MCF 10A (cell line): ENCODE results near the gene KRT77. TPM values are rescaled to one million over a fixed set of nuclear protein-coding genes. Genes with fewer than 3 reads are reported as not detected.

Experiments
- BruUV-seq: library from RNA; stranded (reverse); fragments of 400-500 nt; replicated peaks from 2 replicates; lab custom pipeline; 2021; lab: Mats Ljungman, UMichigan
- CTCF ChIA-PET: fragments of 300-600 bp; sonication (Branson Sonifier 250); formaldehyde crosslinking; extraction: SDS; loops from one replicate; lab custom pipeline; 2021; ENCODE audit warnings: antibody characterized with exemption, inconsistent platforms; lab: Yijun Ruan, JAX
- POLR2A ChIA-PET: fragments of 300-600, 350-650 bp; sonication (Branson Sonifier 250); formaldehyde crosslinking; extraction: SDS; loops from one replicate; lab custom pipeline; 2020; ENCODE audit warnings: antibody characterized with exemption, inconsistent platforms; lab: Yijun Ruan, JAX
- DNase-seq: peaks from one replicate; pipeline ENCODE4 v3.0.0-alpha.2; 2018; ENCODE audit not compliant: unreplicated experiment
- H3K27ac Mint-ChIP-seq: one replicate; pipeline ENCODE4 v1.8.0; 2022; ENCODE audit warnings: mild to moderate bottlenecking, low read depth, mixed read lengths; ENCODE audit not compliant: unreplicated experiment
- H3K27me3 Mint-ChIP-seq: one replicate; pipeline ENCODE4 v1.8.0; 2022; ENCODE audit warnings: mixed read lengths; ENCODE audit not compliant: insufficient read depth, unreplicated experiment
- H3K36me3 Mint-ChIP-seq: one replicate; pipeline ENCODE4 v1.8.0; 2022; ENCODE audit warnings: mild to moderate bottlenecking, moderate library complexity, mixed read lengths; ENCODE audit not compliant: insufficient read depth, unreplicated experiment
- H3K4me1 Mint-ChIP-seq: one replicate; pipeline ENCODE4 v1.8.0; 2022; ENCODE audit warnings: mixed read lengths; ENCODE audit not compliant: insufficient read depth, unreplicated experiment
- H3K4me3 Mint-ChIP-seq: one replicate; pipeline ENCODE4 v1.8.0; 2022; ENCODE audit warnings: mild to moderate bottlenecking, moderate library complexity, mixed read lengths; ENCODE audit not compliant: unreplicated experiment
- H3K9me3 Mint-ChIP-seq: one replicate; pipeline ENCODE4 v1.8.0; 2022; ENCODE audit warnings: mixed read lengths; ENCODE audit not compliant: unreplicated experiment
- intact Hi-C: fragments of 100-400 bp; cut with micrococcal nuclease; formaldehyde crosslinking; loops from 2 replicates; pipeline ENCODE4 v1.14.1; 2022
- total RNA-seq: library from RNA; stranded (reverse); gene quantifications from 2 replicates; pipeline ENCODE4 v1.2.3, GENCODE V29; 2022
- TF ChIP-seq, protein P1 (sequence below): fragments of 200-600 bp; IDR thresholded peaks from one replicate; pipeline ENCODE4 v1.8.0; 2022; ENCODE audit warnings: antibody characterized with exemption, mild to moderate bottlenecking; ENCODE audit not compliant: unreplicated experiment

Gene KRT77
- total RNA-seq, 1 experiment from 2014 or later: not detected

DNA sequence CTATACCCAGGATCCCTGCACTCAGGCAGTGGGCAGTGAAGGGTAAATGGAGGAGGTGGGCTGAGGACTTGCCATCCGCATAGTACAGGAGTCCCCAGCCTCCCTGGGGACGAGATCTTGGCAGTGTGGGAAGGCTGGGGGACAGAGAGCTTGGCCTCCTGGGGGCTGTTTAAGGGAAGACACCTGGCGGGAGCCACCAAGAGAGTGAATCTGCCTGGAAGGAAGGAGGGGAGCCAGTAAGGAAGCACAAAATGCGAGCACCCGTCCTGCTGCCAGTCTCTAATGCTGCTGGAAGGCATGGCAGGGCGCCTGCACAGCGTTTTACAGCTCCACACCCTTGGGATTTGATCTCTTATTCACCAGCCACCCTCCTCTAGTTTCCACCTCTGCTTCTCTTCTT, 43.9 kb downstream of the KRT77 start:
- Mint-ChIP-seq H3K36me3 (no peaks in the 10 kb centered on the region), H3K4me3 (no peak overlapping the region), H3K27ac (no peak overlapping the region), H3K4me1 (peaks cover 7% of the 10 kb centered on the region), H3K9me3 (no peaks in the 10 kb centered on the region), H3K27me3 (peaks cover 49% of the 10 kb centered on the region)
- POLR2A ChIA-PET: no interaction called here
- CTCF ChIA-PET: no interaction called here
- intact Hi-C loops: no loop called here
- no TSS peak for BruUV-seq
- TF ChIP-seq, protein P1, sequence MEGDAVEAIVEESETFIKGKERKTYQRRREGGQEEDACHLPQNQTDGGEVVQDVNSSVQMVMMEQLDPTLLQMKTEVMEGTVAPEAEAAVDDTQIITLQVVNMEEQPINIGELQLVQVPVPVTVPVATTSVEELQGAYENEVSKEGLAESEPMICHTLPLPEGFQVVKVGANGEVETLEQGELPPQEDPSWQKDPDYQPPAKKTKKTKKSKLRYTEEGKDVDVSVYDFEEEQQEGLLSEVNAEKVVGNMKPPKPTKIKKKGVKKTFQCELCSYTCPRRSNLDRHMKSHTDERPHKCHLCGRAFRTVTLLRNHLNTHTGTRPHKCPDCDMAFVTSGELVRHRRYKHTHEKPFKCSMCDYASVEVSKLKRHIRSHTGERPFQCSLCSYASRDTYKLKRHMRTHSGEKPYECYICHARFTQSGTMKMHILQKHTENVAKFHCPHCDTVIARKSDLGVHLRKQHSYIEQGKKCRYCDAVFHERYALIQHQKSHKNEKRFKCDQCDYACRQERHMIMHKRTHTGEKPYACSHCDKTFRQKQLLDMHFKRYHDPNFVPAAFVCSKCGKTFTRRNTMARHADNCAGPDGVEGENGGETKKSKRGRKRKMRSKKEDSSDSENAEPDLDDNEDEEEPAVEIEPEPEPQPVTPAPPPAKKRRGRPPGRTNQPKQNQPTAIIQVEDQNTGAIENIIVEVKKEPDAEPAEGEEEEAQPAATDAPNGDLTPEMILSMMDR: no peak
- DNase-seq: no peak

GRCh38 chr12:52658196-52658595, 45.1 kb downstream of the KRT77 start:
- Mint-ChIP-seq H3K4me1 (peaks cover 7% of the 10 kb centered on the region), H3K27me3 (peaks cover 53% of the 10 kb centered on the region), H3K9me3 (no peaks in the 10 kb centered on the region), H3K36me3 (no peaks in the 10 kb centered on the region), H3K4me3 (no peak overlapping the region), H3K27ac (no peak overlapping the region)
- TF ChIP-seq, protein P1: no peak
- DNase-seq: no peak
- intact Hi-C loops: no loop called here
- POLR2A ChIA-PET: no interaction called here
- no TSS peak for BruUV-seq
- CTCF ChIA-PET: no interaction called here

DNA sequence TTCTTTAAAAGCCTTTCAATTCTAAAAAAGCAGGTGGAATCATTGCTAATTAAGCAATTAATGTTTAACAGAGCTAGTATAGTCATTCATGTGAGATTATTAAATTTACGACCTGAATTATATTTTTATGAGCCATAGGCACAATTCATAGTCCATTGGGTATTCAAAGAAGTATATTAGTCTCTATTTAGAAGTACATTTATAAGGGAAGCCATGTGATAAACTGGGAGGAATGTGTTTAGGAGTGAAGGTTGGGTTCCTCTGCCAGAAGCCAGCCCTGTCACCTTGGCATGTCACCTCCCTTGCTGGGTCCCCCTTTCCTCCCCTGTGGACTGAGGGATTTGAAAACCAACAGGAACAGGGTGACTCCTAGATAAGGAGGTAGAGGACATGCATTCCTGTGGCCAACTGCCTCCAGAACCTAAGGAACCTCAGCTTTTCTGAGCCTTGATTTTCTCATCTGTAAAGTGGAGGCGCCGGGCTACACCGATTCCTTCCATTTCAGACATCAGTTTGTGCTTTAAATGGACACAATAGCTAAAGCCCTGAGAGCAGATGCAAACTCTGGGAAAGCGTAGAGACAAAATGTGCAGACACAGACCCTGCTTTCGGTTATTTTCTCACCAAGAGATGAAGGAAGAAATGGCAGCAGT, 45.9 kb downstream of the KRT77 start:
- CTCF ChIA-PET: no interaction called here
- Mint-ChIP-seq H3K9me3 (no peaks in the 10 kb centered on the region), H3K4me1 (peaks cover 7% of the 10 kb centered on the region), H3K36me3 (no peaks in the 10 kb centered on the region), H3K27me3 (peaks cover 61% of the 10 kb centered on the region), H3K27ac (no peak overlapping the region), H3K4me3 (no peak overlapping the region)
- no peak for DNase-seq
- intact Hi-C loops: no loop called here
- POLR2A ChIA-PET: interaction anchor here (0.6 kb wide), 1 partner anchor 34 kb away, joined by 3 read pairs; no protein-coding TSS in a partner anchor
- TF ChIP-seq, protein P1: no peak
- BruUV-seq: no TSS peak

DNA sequence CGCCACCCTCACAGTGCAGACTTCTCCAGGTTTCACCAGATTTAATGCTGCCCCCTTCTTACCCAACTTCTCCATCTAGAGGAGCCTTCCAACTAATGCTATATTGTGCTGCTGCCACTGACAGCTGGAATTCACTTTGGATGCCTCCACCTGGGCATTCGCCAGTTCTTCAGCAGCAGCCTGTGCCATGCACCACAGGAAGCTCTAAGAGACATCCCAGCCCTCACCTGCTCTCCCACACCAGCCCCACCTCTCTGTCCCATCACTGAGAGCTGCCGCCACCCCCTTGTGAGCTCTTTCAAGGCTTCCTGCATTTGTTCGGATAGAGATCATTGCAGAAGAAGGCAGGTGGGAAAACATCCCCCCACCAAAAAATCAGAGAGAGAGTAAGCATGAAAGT, 46.7 kb downstream of the KRT77 start:
- no TSS peak for BruUV-seq
- intact Hi-C loops: no loop called here
- TF ChIP-seq, protein P1: no peak
- no peak overlapping the region for H3K4me3 Mint-ChIP-seq
- H3K9me3 Mint-ChIP-seq: no peaks in the 10 kb centered on the region
- ChIA-PET POLR2A (interaction anchor here (0.6 kb wide), 1 partner anchor 165 kb away, joined by 4 read pairs; no protein-coding TSS in a partner anchor), CTCF (interaction anchor here (0.6 kb wide), 1 partner anchor 726 kb away, joined by 3 read pairs; no protein-coding TSS in a partner anchor)
- H3K27me3 Mint-ChIP-seq: peaks cover 65% of the 10 kb centered on the region
- no peak overlapping the region for H3K27ac Mint-ChIP-seq
- peaks cover 7% of the 10 kb centered on the region for H3K4me1 Mint-ChIP-seq
- H3K36me3 Mint-ChIP-seq: no peaks in the 10 kb centered on the region
- DNase-seq: no peak
